H1 (cell line): ENCODE measurements around the gene COX10. TPM values are rescaled to one million over a fixed set of nuclear protein-coding genes. Genes with fewer than 3 reads are reported as not detected.
"Not testable (repeated sequence)": the region's sequence is repeated elsewhere in the genome, so short reads cannot be mapped to it uniquely, and the experiment has no call there.

Experiments used
- CTCF ChIA-PET: fragments of 300-600 bp; sonication (Branson Sonifier 250); formaldehyde crosslinking; loops from one replicate; lab custom pipeline; 2021; ENCODE audit not compliant: partially characterized antibody; lab: Charles Lee
- POLR2A ChIA-PET: fragments of 300-600 bp; sonication (Branson Sonifier 250); formaldehyde crosslinking; loops from one replicate; lab custom pipeline; 2021; ENCODE audit warnings: inconsistent platforms; ENCODE audit not compliant: partially characterized antibody; lab: Charles Lee
- DNase-seq, 2 experiments: peaks; one replicate each; pipeline versions ENCODE4 v3.0.0 to v3.0.0-alpha.2; 2010 to 2022; ENCODE audit warnings: low spot score in 2 of 2, low read depth in 1 of 2, mixed read lengths in 1 of 2
- FAIRE-seq: peaks from 2 replicates; lab custom pipeline; 2011; peaks lifted over from hg19 to GRCh38; lab: Jason Lieb, UNC
- H2AFZ ChIP-seq: 2 replicates; pipeline ENCODE4 v1.8.1; 2012; ENCODE audit warnings: low read length, inconsistent platforms
- H2AK5ac ChIP-seq: 2 replicates; pipeline ENCODE4 v1.6.1; 2013; ENCODE audit warnings: low read depth, low read length
- H2BK120ac ChIP-seq: replicated peaks from 2 replicates; pipeline ENCODE3; 2013; ENCODE audit warnings: low read depth, low read length, inconsistent platforms
- H2BK12ac ChIP-seq: 2 replicates; pipeline ENCODE4 v1.6.1; 2013; ENCODE audit warnings: low read depth, low read length
- H2BK15ac ChIP-seq: 2 replicates; pipeline ENCODE4 v1.6.1; 2013; ENCODE audit warnings: low read length
- H2BK20ac ChIP-seq: 2 replicates; pipeline ENCODE4 v1.6.1; 2013; ENCODE audit warnings: low read length
- H2BK5ac ChIP-seq: 2 replicates; pipeline ENCODE4 v1.6.1; 2013; ENCODE audit warnings: low read depth, low read length
- H3K14ac ChIP-seq: 2 replicates; pipeline ENCODE4 v1.6.1; 2013; ENCODE audit warnings: inconsistent platforms; ENCODE audit not compliant: insufficient read length
- H3K18ac ChIP-seq: 2 replicates; pipeline ENCODE4 v1.6.1; 2013; ENCODE audit warnings: low read length; ENCODE audit errors: extremely low read depth
- H3K23ac ChIP-seq: 2 replicates; pipeline ENCODE4 v1.6.1; 2013; ENCODE audit warnings: inconsistent platforms; ENCODE audit not compliant: insufficient read length
- H3K23me2 ChIP-seq: 2 replicates; pipeline ENCODE4 v1.6.1; 2013; ENCODE audit warnings: low read depth, low read length
- H3K27ac ChIP-seq: 2 replicates; pipeline ENCODE4 v1.6.1; 2011; ENCODE audit warnings: low read depth, low read length, inconsistent platforms
- H3K27me3 ChIP-seq, 4 experiments: replicated peaks in 1 of 4; 1 replicate in 1 of 4; 2 replicates in 3 of 4; pipeline versions ENCODE4 v1.6.1 to v1.8.1; 2011 to 2013; ENCODE audit warnings: low read length in 3 of 4, mild to moderate bottlenecking in 3 of 4, inconsistent platforms in 2 of 4, mixed read lengths in 2 of 4, moderate library complexity in 1 of 4; ENCODE audit not compliant: control insufficient read depth in 3 of 4, insufficient read depth in 3 of 4; ENCODE audit errors: extremely low read depth in 1 of 4
- H3K36me3 ChIP-seq, 4 experiments: 2 replicates each; pipeline versions ENCODE4 v1.6.1 to v1.8.1; 2011 to 2013; ENCODE audit warnings: mild to moderate bottlenecking in 4 of 4, low read length in 3 of 4, moderate library complexity in 2 of 4, control low read depth in 1 of 4, inconsistent platforms in 1 of 4; ENCODE audit not compliant: insufficient read depth in 4 of 4, control insufficient read depth in 2 of 4
- H3K4ac ChIP-seq: replicated peaks from 2 replicates; pipeline ENCODE3; 2013; ENCODE audit warnings: low read length, low read depth, mixed read lengths, inconsistent platforms; ENCODE audit not compliant: insufficient read length
- H3K4me1 ChIP-seq, 4 experiments: replicated peaks in 1 of 4; 1 replicate in 1 of 4; 2 replicates in 3 of 4; pipeline versions ENCODE4 v1.6.1 to v1.8.1; 2011 to 2013; ENCODE audit warnings: low read length in 3 of 4, inconsistent platforms in 2 of 4, mixed read lengths in 1 of 4; ENCODE audit not compliant: insufficient read depth in 4 of 4, control insufficient read depth in 3 of 4
- H3K4me2 ChIP-seq, 2 experiments: 2 replicates each; pipeline versions ENCODE4 v1.6.1 to v1.8.1; 2011 to 2013; ENCODE audit warnings: low read depth in 2 of 2, low read length in 2 of 2, control low read depth in 1 of 2, inconsistent platforms in 1 of 2, mild to moderate bottlenecking in 1 of 2; ENCODE audit not compliant: insufficient read depth in 1 of 2
- H3K4me3 ChIP-seq, 4 experiments: fragments of 200-600, 300-600 bp in 1 of 4; sonication (generic), shearing (Covaris generic), sonication (Bioruptor Twin) in 1 of 4; 2 replicates each; pipeline versions ENCODE4 v1.5.1 to v1.8.1; 2011 to 2016; ENCODE audit warnings: low read length in 4 of 4, low read depth in 3 of 4, control low read depth in 2 of 4, inconsistent platforms in 2 of 4, mild to moderate bottlenecking in 2 of 4, mixed read lengths in 1 of 4, moderate library complexity in 1 of 4; ENCODE audit not compliant: insufficient read depth in 2 of 4; ENCODE audit errors: extremely low read depth in 1 of 4
- H3K56ac ChIP-seq: replicated peaks from 2 replicates; pipeline ENCODE3; 2013; ENCODE audit warnings: low read depth, mild to moderate bottlenecking, mixed read lengths, low read length, inconsistent platforms; ENCODE audit not compliant: insufficient read length
- H3K79me1 ChIP-seq: 2 replicates; pipeline ENCODE4 v1.6.1; 2013; ENCODE audit warnings: low read depth, low read length, control low read depth
- H3K79me2 ChIP-seq, 2 experiments: 2 replicates each; pipeline versions ENCODE4 v1.6.1 to v1.8.1; 2012 to 2013; ENCODE audit warnings: low read length in 2 of 2, mild to moderate bottlenecking in 2 of 2, inconsistent platforms in 1 of 2; ENCODE audit not compliant: insufficient read depth in 2 of 2, control insufficient read depth in 1 of 2
- H3K9ac ChIP-seq, 4 experiments: replicated peaks in 1 of 4; 1 replicate in 1 of 4; 2 replicates in 3 of 4; pipeline versions ENCODE4 v1.6.1 to v1.8.1; 2011 to 2013; ENCODE audit warnings: low read depth in 3 of 4, low read length in 3 of 4, control low read depth in 2 of 4, mild to moderate bottlenecking in 2 of 4, moderate library complexity in 2 of 4, inconsistent platforms in 1 of 4; ENCODE audit errors: extremely low read depth in 1 of 4
- H3K9me3 ChIP-seq, 2 experiments: 2 replicates each; pipeline versions ENCODE4 v1.6.1 to v1.8.1; 2012 to 2013; ENCODE audit warnings: mild to moderate bottlenecking in 2 of 2, moderate library complexity in 2 of 2, control low read depth in 1 of 2, inconsistent platforms in 1 of 2, low read depth in 1 of 2, low read length in 1 of 2, mixed read lengths in 1 of 2; ENCODE audit not compliant: insufficient read depth in 2 of 2
- H4K20me1 ChIP-seq, 2 experiments: replicated peaks in 1 of 2; 2 replicates each; pipeline versions ENCODE3 to v1.8.1; 2011 to 2013; ENCODE audit warnings: inconsistent platforms in 2 of 2, low read length in 2 of 2, mild to moderate bottlenecking in 1 of 2; ENCODE audit not compliant: insufficient read depth in 2 of 2, control insufficient read depth in 1 of 2
- H4K5ac ChIP-seq: 2 replicates; pipeline ENCODE4 v1.6.1; 2013; ENCODE audit warnings: low read length, low read depth, mixed read lengths, inconsistent platforms; ENCODE audit not compliant: insufficient read length
- H4K8ac ChIP-seq: 2 replicates; pipeline ENCODE4 v1.8.0; 2013; ENCODE audit warnings: mild to moderate bottlenecking, moderate library complexity, low read length, inconsistent platforms; ENCODE audit not compliant: insufficient read depth; ENCODE audit errors: extremely low read depth
- H4K91ac ChIP-seq: replicated peaks from 2 replicates; pipeline ENCODE3; 2013; ENCODE audit warnings: low read length, mixed read lengths, inconsistent platforms; ENCODE audit not compliant: insufficient read length
- WGBS, 2 experiments: shearing (Covaris generic) in 1 of 2; methylation state at CpG; one replicate each; pipeline versions ENCODE4 v1.1.6 to v1.1.7; 2013 to 2015; ENCODE audit warnings: low lambda C conversion rate in 2 of 2, mixed read lengths in 2 of 2, inconsistent platforms in 1 of 2, low coverage in 1 of 2, missing lambda C conversion rate in 1 of 2; ENCODE audit not compliant: insufficient replicate concordance in 2 of 2, insufficient coverage in 1 of 2, insufficient read length in 1 of 2; ENCODE audit errors: extremely low coverage in 1 of 2, missing lambda C conversion rate in 1 of 2; 5-methylcytosine and 5-hydroxymethylcytosine counted together
- polyA plus RNA-seq, 7 experiments: library from polyadenylated mRNA; depleted of rRNA in 3 of 7; stranded (reverse) in 5 of 7; unstranded in 2 of 7; fragments of >200 nt in 5 of 7; fragments of 200-250 nt in 2 of 7; gene quantifications; 1 replicate in 5 of 7; 2 replicates in 1 of 7; 4 replicates in 1 of 7; pipeline versions ENCODE4 v1.2.1 to v1.2.3, GENCODE V29; 2011 to 2013; ENCODE audit warnings: missing spikeins in 2 of 7, mixed read lengths in 2 of 7
- total RNA-seq: library from RNA; stranded (reverse); fragmentation: NEBNext Ultra II Directional; extraction: Animal tissue kit (Norgen Biotek cat#: 25700); gene quantifications from 2 replicates; pipeline ENCODE4 v1.2.1, GENCODE V29; 2021

Gene COX10
- total and polyA plus RNA-seq, 2 of the 8 experiments (the other 6 are each of a cell fraction or from before 2014, with no cell fraction given) = 18.0 to 23.0 TPM

- not testable (repeated sequence) for H3K27ac ChIP-seq
Measured at GRCh38 chr17:14231187-14231586, 161.9 kb downstream of the COX10 start.

GRCh38 chr17:14235047-14235446 lies 165.7 kb downstream of the COX10 start:
- POLR2A ChIA-PET = not testable (repeated sequence)

More at GRCh38 chr17:14231187-14231586, 161.9 kb downstream of the COX10 start:
- H2BK12ac ChIP-seq, FAIRE-seq, H3K79me1 ChIP-seq, H3K79me2 ChIP-seq, H3K4me3 ChIP-seq, H3K18ac ChIP-seq, H3K9ac ChIP-seq, H2BK5ac ChIP-seq, H3K9me3 ChIP-seq, DNase-seq, H3K36me3 ChIP-seq, H3K4me2 ChIP-seq, H3K23me2 ChIP-seq, CTCF ChIA-PET, H3K4me1 ChIP-seq, H3K14ac ChIP-seq, H3K4ac ChIP-seq, H4K20me1 ChIP-seq, H2AFZ ChIP-seq, H2BK120ac ChIP-seq, H2BK20ac ChIP-seq, H2BK15ac ChIP-seq, H4K91ac ChIP-seq, H4K5ac ChIP-seq, H3K56ac ChIP-seq, H3K23ac ChIP-seq, H4K8ac ChIP-seq, POLR2A ChIA-PET, H2AK5ac ChIP-seq, H3K27me3 ChIP-seq: not testable (repeated sequence)
- 83% methylated on average over 4 of the region's 6 CpGs; no CpG with 5 or more reads in 1 of the 2 experiments for WGBS, 2 experiments

More at GRCh38 chr17:14235047-14235446, 165.7 kb downstream of the COX10 start:
- DNase-seq, H3K4ac ChIP-seq, H3K14ac ChIP-seq, H3K4me2 ChIP-seq, H3K27me3 ChIP-seq, H3K23me2 ChIP-seq, H3K4me3 ChIP-seq, H4K20me1 ChIP-seq, H3K79me2 ChIP-seq, H3K36me3 ChIP-seq, H2BK20ac ChIP-seq, H2BK120ac ChIP-seq, H2AK5ac ChIP-seq, H2BK15ac ChIP-seq, H2BK5ac ChIP-seq, H4K91ac ChIP-seq, H4K8ac ChIP-seq, CTCF ChIA-PET, H3K56ac ChIP-seq, H3K18ac ChIP-seq, H3K4me1 ChIP-seq, H4K5ac ChIP-seq, H3K23ac ChIP-seq, H3K27ac ChIP-seq, FAIRE-seq, H3K79me1 ChIP-seq, H2AFZ ChIP-seq, H2BK12ac ChIP-seq, H3K9ac ChIP-seq, H3K9me3 ChIP-seq: not testable (repeated sequence)
- WGBS, 2 experiments = 94% methylated on average over 2 of the region's 2 CpGs; no CpG with 5 or more reads in 1 of the 2 experiments
